ENCODE measurements around the gene PBX3.

The PBX3 gene

GRCh38 chr9:125867751-125868415, 120.7 kb downstream of the PBX3 start:
- no peak for DNase-seq (ENCODE audit: extremely low read depth, low read depth)
- TF ChIP-seq, protein P1, sequence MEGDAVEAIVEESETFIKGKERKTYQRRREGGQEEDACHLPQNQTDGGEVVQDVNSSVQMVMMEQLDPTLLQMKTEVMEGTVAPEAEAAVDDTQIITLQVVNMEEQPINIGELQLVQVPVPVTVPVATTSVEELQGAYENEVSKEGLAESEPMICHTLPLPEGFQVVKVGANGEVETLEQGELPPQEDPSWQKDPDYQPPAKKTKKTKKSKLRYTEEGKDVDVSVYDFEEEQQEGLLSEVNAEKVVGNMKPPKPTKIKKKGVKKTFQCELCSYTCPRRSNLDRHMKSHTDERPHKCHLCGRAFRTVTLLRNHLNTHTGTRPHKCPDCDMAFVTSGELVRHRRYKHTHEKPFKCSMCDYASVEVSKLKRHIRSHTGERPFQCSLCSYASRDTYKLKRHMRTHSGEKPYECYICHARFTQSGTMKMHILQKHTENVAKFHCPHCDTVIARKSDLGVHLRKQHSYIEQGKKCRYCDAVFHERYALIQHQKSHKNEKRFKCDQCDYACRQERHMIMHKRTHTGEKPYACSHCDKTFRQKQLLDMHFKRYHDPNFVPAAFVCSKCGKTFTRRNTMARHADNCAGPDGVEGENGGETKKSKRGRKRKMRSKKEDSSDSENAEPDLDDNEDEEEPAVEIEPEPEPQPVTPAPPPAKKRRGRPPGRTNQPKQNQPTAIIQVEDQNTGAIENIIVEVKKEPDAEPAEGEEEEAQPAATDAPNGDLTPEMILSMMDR (IDR thresholded peaks at IDR 0.05; ENCODE audit: low read depth, low read length) = no peak

DNA sequence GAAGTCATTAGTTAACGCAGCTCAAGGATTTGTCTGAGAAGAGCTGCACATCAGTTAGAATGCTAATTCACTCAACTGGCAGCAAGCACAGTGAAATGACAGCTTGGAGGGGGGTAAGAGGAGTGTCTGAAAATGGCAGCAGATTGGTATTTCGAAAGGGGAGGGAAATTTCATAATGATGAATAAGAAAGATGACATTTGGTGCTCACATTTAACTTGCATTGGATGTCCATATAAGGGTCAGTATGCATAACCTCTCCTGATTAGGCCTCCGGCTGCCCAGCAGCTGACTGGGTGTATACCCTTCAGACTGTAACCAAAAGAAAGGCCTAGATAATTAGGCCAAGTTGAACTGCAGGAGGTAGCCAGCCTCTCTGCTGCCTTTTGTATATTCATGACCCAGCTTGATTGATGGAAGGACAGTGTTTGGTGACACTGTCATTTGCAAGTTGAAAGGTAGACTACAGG, 131.0 kb downstream of the PBX3 start:
- peak; percentile 55 for DNase-seq (ENCODE audit: extremely low read depth, low read depth)
- TF ChIP-seq, protein P1 (IDR thresholded peaks at IDR 0.05; ENCODE audit: low read depth, low read length) = no peak

GRCh38 chr9:125881042-125881441, 133.9 kb downstream of the PBX3 start:
- TF ChIP-seq, protein P1 (IDR thresholded peaks at IDR 0.05; ENCODE audit: low read depth, low read length) = no peak
- no peak for DNase-seq (ENCODE audit: extremely low read depth, low read depth)

DNA sequence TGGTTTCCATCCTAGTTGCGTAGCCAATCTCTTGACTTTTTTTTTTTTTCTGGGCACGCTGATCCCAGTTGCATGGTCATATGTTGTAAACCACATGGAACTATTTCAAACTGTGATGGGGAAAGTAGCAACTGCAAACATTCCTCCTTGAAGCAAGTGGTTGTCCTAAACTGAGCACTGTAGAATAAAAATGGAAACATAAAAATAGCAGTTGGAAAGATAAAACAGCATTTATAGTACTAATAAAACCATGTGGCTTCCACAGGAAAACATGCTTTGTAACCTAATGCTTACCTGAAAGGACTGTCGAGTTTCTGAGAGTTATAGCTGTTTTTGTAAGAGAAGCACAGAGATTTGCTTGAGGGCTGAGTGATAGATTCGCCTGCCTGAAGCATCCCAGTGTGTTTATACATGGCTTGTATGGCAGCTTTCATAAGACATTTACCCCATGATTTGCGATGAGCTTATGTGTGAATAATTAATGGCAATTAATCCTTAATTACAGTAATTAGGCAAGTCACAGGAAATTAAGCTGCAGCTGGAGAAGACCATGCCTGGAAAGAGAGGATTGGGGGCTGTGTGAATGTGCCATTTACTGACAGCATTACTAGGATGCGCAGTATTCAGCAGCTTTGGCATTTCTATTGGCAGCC, 136.5 kb downstream of the PBX3 start:
- TF ChIP-seq, protein P1 (IDR thresholded peaks at IDR 0.05; ENCODE audit: low read depth, low read length) = no peak
- DNase-seq (ENCODE audit: extremely low read depth, low read depth) = no peak

DNA sequence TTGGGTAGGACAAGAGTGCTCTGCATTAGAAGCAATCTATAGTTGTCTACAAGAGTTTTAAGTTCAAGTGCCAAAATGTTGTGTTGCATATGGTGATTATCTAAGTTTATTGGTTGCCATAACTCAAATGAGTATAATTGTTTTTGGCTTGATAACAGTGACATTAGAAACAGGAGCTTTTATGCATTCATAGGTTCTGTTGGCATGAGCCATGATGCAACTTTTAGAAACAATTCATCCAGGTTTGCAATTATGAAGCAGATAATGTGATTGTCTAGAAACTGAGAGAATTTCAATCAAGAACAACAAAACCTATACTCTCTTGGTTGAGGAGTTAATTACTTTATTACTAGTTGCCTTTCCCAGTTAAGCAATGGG, 137.0 kb downstream of the PBX3 start:
- DNase-seq (ENCODE audit: extremely low read depth, low read depth) = no peak
- TF ChIP-seq, protein P1 (IDR thresholded peaks at IDR 0.05; ENCODE audit: low read depth, low read length) = no peak

GRCh38 chr9:125885405-125886034, 138.3 kb downstream of the PBX3 start:
- no peak for DNase-seq (ENCODE audit: extremely low read depth, low read depth)
- TF ChIP-seq, protein P1 (IDR thresholded peaks at IDR 0.05; ENCODE audit: low read depth, low read length) = no peak

DNA sequence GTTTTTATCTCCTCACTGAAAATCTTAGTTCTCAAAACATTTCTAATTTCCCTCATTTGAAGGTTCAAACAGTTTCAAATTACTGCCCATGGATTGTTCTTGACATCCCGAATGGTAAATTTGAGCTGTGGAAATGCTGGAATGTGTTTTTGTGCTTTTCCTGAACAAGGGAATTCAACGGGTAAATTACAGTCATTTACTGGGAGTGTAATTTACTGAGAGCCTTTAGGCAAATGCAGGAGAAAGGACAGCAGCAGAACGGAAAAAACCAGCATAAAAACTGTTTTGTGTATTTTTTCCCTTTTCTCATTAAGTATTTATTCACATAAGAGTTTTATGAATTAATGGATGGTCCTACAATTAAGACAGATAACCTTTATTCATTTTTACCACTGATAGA, 139.2 kb downstream of the PBX3 start:
- no peak for DNase-seq (ENCODE audit: extremely low read depth, low read depth)
- TF ChIP-seq, protein P1 (IDR thresholded peaks at IDR 0.05; ENCODE audit: low read depth, low read length) = no peak
